Fibroblast of the aortic adventitia (primary cell): Measurements from ENCODE around the gene NME8. TPM values are rescaled to one million over a fixed set of nuclear protein-coding genes. Genes with fewer than 3 reads are reported as not detected.
"Not testable (repeated sequence)": the region's sequence is repeated elsewhere in the genome, so short reads cannot be mapped to it uniquely, and the experiment has no call there.

Experiments used
- DNase-seq: peaks from one replicate; pipeline ENCODE4 v3.0.0-alpha.2; 2010; ENCODE audit warnings: low read depth
- H3K4me3 ChIP-seq: 2 replicates; pipeline ENCODE4 v1.5.1; 2011; ENCODE audit warnings: low read depth, mild to moderate bottlenecking, control low read depth, low read length, moderate library complexity
- CTCF ChIP-seq: IDR thresholded peaks from 2 replicates; pipeline ENCODE4 v1.5.1; 2011; ENCODE audit warnings: mild to moderate bottlenecking, low read length, control low read depth, inconsistent platforms; ENCODE audit not compliant: insufficient read depth
- total RNA-seq: library from RNA; depleted of rRNA; stranded (reverse); fragments of >200 nt; gene quantifications from 2 replicates; pipeline ENCODE4 v1.2.3, GENCODE V29; 2012; ENCODE audit warnings: low replicate concordance

NME8 gene
- total RNA-seq: not detected in 2 replicates

- no peak for DNase-seq
- TF ChIP-seq CTCF: no peak
- no peak within 1 kb of the TSS for H3K4me3 ChIP-seq
These were observed at the start of gene NME8 for GRCh38 chr7:37848297-37848696. Gene NME8 (plus strand): TSS chr7:37848597. CDS start chr7:37850267, 1,670 bp downstream.

- H3K4me3 ChIP-seq: no peak overlapping the region
- no peak for TF ChIP-seq CTCF
- DNase-seq: no peak
These were observed 42.2 kb upstream of the NME8 start for GRCh38 chr7:37806152-37806551.

- not testable (repeated sequence) for H3K4me3 ChIP-seq, DNase-seq
These were observed 36.2 kb upstream of the NME8 start for GRCh38 chr7:37812161-37812580.

- no peak for TF ChIP-seq CTCF
- H3K4me3 ChIP-seq: no peak overlapping the region
- DNase-seq: no peak
These were observed 32.6 kb upstream of the NME8 start for GRCh38 chr7:37815671-37816371.

- no peak overlapping the region for H3K4me3 ChIP-seq
- DNase-seq: no peak
- TF ChIP-seq CTCF: no peak
These were observed 31.3 kb upstream of the NME8 start for GRCh38 chr7:37816922-37817590.

GRCh38 chr7:37817591-37817960 lies 30.8 kb upstream of the NME8 start:
- no peak for DNase-seq
- no peak overlapping the region for H3K4me3 ChIP-seq
- no peak for TF ChIP-seq CTCF

- DNase-seq: no peak
- H3K4me3 ChIP-seq: no peak overlapping the region
These were observed 30.2 kb upstream of the NME8 start for GRCh38 chr7:37817996-37818720.

More at GRCh38 chr7:37817996-37818720, 30.2 kb upstream of the NME8 start:
- TF ChIP-seq CTCF: no peak
